CD4-positive, alpha-beta T cell treated with Interleukin-2 at 100 ng/mL for 4 hours (primary cell): Measurements from ENCODE around the gene WWOX.

Experiments
- DNase-seq: peaks from one replicate; pipeline ENCODE4 v3.0.0-alpha.2; 2020; ENCODE audit warnings: low spot score

The WWOX gene

DNA sequence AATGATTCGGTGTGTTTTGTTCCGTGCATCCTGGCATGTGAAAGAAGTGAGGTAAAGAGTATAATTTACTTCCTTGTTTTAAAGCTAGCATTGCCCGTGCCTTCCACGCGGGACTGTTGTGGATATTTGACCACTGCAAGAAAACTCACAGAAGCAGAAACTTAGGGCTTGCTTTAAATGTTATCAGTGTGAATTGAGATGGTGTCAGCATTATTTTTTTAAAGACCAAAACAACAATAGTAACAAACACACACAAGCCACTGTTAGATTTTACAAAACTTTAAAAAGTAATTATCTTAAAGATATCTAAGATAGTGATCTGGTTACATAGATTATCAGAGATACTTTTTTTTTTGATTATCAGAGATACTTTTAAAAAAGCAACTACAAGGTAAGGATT is 47.4 kb downstream of the WWOX start:
- DNase-seq = no peak

DNA sequence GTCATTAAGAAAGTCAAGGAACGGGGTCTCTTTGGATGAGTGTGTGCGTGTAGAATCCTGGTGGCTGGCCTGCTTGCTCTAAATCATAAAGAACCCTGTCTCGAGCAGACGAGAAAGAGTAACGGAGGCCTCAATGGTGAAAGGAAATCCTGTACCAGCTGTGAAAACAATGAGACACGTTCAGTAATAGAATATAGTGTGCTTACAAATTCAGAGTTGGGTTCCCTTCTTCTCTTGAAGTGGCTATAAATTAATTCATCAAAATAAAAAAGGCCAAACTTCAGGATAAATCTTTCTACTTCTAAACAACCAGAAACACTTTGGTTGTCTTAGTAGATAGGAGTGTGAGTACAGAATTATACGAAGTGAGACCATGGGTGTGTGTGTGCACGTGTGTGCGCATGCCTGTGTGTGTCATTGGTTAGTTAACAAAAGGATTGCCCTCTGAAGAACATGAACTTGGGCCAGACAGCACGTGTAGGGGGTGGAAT is 48.5 kb downstream of the WWOX start:
- DNase-seq = no peak

DNA sequence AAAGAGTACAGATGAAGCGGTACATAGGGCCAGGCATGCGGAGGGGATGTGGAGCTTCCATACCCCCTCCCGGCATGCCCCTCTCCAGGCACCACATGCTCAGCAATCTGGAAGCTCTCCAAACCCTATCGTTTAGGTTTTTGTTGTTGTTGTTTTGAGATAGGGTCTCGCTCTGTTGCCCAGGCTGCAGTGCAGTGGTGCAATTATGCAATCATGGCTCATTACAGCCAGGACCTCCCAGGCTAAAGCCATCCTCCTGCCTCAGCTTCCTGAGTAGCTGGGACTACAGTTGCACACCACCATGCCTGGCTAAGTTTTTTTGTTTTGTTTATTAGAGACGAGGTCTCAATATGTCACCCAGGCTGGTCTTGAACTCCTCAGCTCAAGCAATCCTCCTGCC is 50.8 kb downstream of the WWOX start:
- DNase-seq = no peak

DNA sequence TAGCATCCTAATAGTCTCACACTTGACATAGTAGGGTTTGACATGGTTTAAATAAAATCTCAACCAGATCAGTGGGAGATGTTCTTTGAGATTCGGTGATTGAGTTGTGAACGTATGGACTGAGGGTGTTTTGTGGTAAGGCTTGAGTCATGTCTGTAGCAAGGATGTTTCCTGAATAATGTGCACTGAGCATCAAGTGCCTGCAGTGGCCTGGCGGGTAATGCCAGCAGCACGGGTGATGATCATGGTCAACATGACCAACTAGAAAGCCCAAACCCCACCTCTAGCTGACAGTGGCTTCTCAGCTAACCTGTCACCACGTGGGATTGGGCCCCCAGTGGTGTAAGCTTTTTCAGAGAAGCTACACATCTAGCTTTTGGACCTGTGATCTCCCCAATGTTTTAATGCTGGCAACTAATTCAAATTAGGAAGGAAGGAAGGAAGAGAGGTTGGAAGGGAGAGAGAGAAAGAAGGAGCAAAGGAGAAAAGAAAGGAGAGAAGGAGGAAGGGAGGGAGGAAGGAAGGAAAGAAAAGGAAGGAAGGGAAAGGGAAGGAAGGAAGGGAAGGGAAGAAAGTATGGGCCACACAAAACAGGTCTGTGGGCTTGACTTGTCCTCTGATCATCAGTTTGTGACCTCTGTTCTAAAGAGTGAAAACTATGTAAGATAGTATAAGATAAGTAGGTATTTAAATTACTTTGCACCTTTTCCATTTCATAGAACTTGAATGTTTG is 55.4 kb downstream of the WWOX start:
- no peak for DNase-seq

DNA sequence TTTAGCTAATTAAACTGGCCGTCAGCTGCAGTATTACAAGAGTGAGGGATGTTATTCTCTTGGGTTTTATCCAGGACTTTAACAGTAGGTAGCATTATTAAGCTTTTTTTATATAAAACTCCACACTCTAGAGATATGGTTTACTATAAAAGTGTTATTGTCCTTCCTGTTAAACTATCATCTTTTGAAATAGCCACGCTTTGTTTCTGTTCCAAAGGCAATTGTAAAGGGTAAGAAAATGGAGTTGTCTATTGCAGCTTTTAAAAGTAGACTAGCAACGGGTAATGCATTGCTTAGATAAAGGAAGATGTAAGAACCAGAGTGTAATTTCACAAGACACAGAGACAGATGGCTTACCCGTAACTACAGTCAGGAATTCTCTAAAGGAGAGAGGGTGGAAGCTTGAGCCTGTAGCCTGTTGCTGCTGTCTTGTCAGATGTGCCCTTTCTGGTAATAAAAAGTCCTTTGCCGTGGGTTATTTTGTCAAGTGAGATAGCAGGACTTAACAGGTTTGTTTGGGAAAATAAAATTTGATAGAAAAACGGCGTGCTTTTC is 56.4 kb downstream of the WWOX start:
- no peak for DNase-seq

DNA sequence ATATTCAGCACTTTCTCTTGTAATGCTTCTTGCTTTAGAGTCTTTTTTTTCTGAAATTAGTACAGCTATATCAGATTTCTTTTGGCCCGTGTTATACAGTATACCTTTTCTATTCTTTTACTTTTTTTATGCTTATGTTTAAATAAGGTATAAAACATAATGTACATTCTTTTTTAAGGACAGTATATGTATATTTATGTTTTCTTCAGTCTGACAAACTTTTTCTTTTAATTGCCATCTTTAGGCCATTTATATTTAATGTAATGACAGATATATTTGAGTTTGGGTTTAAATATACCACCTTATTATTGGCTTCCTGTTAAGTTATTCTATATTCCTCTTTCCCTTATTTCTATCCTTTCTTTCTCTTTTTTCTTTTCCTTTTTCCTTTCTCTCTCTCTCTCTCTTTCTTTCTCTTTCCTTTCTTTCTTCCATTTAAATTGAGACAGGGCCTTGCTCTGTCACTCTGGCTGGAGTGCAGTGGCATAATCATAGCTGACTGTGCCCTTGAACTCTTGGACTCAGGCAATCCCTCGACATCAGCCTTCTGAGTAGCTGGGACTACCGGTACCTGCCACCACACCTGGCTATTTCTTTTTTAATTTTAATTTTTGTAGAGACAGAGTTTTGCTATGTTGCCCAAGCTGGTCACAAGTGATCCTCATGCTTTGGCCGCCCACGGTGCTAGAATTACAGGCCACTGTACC is 61.7 kb downstream of the WWOX start:
- no peak for DNase-seq

DNA sequence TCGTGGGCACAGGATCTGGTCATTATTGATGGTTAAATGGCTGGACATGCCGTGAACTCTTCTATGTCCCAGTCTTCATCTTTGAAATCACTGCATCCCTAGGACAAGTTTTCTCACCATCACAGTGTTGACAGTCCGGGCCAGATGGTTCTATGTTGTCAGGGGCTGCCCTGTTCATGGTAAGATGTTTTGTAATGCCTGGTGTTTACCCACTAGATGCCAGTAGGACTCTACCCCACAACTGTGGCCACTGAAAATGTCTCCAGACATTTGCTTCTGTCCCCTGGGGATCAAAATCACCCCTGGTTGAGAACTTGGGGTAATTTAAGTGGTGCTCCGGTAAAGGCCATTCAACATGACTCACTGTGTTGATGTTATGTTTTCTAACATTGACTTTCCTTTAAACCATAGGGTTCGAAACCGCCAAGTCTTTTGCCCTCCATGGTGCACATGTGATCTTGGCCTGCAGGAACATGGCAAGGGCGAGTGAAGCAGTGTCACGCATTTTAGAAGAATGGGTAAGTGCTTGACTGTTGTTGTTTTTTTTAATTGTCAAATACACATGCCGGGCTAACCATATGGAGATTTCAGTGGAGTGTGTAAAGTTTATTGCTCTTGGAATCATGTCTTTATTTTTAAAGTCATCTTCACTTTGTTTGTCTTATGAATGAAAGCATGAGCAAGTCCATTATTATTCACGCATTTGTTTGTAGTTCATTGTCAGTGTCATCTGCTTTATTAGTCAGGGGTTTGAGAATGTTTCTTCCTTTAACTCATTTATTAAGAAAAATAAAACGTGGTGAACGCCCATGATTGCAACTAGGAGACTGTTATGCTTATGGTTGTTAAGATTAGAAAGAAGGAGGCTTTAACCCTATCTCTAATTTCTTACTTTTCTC is 64.6 kb downstream of the WWOX start:
- no peak for DNase-seq

DNA sequence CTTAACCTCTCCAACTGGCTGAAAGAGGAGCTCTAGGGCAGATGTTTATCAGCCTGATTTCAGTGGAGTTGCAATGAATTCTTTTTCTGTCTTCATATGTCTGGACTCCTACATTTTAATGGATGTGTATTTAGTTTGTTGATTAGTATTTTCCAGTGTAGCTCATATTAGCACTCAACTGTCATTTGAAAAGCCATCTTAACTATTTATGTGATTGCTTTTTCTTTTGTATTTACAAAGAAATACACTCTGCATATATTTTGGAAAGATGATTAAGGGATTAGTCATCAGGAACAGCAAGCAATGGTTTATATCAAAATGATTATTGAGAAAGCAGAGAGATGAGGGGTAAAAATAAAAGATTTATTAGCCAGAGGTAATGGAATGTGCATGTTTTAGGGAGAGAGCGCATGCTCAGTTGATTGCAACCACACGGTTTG is 71.1 kb downstream of the WWOX start:
- no peak for DNase-seq

DNA sequence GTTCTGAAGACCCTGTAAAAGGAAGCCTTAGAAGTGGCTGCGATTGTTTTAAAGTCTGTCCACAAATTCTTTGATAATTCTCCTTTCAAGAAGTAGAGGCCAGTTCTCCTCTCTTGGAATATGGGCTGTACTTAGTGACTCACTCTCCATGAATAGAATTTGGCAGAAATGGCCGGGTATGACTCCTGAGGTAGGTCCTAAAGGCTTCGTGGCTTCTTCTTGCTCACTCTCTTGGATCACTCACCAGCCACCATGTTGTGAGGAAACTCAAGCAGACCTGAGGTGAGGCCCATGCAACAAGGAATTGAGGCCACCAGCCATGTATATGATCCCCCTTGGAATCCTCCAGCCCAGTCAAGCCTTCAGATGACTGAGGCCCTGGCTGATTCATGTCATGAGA is 75.8 kb downstream of the WWOX start:
- no peak for DNase-seq

DNA sequence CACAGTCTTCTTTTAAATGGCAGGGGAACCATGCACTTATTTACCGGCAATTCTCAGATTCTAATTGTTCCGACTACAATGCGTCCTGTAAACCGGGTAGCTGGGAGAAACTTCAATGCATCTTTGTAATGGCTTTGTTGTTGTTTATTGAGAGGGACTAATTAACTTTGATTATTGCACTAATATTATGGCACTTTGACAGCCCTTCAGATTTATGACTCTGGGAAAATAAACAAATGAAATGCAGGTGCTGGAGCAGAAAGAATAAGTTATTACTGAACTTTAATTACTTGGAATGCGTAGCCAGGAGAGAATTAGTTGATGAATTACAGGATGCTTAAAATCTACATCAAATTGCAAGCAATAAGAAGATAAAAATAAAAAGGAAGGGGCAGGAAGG is 77.0 kb downstream of the WWOX start:
- no peak for DNase-seq

DNA sequence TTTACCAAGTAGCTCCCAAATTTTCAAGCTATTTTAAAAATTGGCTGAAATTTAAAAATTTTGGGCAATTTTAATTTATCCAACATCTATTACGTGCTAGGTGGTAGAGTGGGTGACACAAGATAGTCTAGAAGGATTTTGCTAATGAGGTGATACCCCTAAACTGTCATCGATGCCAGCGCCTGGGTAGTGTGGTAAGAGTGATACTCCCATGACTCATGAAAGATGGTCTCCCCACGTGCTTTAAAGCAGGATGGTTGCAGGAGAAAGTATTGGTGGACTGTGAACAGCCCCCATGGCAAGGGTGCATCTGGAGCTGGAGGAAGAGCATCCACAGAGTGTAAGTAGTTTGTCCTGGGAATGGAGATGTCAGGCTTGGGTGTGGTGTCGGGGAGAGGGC is 77.8 kb downstream of the WWOX start:
- no peak for DNase-seq

DNA sequence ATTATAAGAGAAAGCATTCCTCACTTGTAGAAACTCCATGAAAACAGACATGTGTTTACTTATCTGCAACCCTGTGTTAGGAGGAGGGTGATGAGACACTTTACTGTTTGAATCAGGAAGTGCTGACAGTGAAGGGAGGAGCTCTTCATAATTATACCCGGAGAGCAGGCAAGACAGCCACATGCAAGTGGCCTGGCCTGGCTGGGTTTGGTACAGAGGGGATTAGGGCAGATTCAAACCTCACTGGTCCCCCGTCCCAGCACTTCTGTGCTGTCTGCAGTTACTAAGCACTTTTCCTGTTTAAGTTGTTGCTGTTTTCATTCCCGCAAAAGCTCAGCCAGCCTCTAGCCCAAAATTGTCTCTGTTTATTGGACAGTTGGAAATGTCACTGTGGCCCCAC is 78.5 kb downstream of the WWOX start:
- no peak for DNase-seq

DNA sequence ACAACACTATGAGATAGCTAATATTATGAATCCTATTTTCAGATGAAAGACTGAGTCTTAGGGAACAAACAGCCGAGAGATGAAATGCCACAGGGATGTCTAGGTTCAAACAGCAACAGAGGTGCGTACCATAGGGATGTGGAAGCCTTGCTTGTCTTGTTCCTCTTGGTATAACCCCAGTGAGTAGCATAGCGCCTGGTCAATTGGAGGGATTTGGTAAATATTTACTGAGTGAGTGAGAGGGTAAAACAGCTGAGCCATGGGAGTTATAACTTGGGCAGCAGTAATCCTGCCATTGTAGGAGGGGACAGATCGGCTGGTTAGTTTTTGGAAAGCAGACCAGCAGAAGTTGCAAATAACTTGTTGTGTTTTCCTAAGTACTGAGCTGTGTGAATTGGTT is 80.2 kb downstream of the WWOX start:
- no peak for DNase-seq

DNA sequence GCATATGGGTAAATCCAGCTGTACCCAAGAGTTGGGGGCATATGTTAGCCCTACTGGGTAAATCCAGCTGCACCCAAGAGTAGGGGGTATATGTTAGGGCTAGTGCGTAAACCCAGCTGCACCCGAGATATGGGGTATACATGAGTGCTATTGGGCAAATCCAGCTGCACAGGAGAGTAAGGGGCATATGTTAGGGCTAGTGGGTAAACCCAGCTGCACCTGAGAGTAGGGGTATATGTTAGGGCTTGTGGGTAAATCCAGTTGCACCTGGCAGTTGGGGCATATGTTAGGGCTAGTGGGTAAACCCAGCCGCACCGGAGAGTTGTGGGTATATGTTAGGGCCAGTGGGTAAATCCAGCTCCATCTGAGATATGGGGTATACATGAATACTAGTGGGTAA is 80.9 kb downstream of the WWOX start:
- no peak for DNase-seq

DNA sequence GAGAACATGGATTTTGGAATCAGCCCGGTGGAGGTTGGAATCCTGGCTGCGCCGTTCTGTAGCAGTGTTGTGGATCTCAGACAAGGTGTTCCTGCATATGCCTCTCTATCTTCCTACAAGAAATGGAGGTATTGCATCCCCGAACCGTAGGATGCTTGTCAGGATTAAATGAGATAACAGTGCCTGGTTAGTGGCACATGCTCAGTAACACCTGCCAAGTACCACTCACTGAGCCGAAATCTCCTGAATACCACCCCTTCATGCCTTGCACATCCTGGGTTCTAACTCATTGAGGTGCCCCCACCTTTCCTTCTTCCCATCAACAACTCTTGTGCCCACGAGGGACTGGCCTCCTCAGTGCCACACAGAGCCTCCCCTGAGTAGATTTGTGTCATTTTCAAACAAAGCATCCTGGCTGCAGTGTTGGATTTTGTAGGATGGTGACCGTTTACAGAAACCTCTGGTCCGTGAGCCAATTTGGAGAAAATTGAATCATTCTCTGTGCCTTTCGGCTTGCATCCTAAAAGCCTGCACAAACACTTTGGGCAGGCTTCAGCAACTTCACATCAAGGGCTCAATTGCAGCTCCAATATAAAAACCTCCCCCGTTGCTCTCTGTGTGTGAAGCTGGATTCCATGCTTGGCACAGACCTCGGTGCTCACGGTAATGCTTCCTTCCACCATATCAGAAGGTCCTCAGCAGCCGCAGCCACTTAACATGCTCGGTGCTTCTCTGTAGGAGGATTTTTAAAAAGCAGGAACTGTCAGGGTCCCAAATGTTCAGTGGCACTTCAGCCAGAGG is 84.2 kb downstream of the WWOX start:
- no peak for DNase-seq

DNA sequence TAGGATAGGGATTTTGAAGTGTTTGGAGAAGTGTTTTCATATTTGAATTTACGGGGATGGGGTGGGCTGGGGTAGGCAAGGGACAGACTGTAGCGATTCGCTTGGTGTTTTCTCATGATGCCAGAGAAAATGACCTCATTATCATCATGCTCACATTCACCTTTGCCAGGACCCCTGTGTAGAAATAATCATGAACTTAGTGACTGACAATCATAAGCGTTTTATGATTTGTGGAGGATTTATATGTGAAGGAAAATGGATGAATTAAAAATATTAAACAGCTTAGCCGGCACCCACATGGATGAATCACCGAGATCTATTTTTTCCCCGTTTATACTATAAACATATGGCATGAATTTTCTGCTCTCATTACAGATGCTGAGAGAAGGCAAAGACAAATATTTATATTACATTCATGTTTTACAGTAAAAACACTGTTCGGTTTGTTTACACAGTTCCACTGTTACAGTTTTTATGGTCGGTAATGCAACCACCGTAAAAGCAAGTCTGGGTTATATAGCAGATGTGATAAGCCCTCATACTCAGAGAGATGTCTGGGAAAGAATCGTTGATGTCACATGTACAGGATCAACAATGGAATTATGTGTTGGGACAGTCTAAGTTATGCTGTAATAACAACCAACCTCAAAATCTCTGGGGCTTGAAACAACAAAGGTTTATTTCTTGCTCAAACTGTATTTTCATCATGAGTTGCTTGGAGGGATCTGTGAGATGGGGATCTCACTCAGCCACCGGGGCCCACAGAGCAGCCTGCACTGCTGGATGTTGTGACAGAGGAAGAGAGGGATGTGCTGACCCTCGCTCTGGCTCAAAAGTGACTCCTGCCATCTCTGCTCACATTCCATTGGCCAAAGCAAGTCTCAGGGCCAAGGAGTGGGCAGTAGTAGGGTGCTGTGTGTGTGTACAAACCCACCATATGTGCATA is 85.1 kb downstream of the WWOX start:
- DNase-seq = no peak

DNA sequence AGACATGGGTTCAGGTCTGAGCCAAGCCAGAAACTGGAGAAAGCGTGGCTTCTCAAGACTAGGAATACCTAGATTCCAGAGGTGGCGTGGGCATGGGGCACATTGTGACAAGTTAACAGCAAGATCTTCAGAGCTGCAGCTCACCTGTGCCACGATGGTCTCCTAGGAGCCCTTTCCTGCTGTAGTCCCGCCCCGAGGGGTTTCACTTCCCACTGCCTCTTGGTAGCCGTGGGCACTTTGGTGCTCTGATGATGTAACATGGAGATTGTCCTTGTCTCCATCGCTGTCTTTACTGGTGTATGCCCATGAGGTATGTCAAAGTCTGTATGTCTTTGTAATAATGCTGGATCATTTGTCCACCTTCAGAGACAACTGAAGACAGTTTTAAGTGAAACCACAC is 89.7 kb downstream of the WWOX start:
- no peak for DNase-seq

DNA sequence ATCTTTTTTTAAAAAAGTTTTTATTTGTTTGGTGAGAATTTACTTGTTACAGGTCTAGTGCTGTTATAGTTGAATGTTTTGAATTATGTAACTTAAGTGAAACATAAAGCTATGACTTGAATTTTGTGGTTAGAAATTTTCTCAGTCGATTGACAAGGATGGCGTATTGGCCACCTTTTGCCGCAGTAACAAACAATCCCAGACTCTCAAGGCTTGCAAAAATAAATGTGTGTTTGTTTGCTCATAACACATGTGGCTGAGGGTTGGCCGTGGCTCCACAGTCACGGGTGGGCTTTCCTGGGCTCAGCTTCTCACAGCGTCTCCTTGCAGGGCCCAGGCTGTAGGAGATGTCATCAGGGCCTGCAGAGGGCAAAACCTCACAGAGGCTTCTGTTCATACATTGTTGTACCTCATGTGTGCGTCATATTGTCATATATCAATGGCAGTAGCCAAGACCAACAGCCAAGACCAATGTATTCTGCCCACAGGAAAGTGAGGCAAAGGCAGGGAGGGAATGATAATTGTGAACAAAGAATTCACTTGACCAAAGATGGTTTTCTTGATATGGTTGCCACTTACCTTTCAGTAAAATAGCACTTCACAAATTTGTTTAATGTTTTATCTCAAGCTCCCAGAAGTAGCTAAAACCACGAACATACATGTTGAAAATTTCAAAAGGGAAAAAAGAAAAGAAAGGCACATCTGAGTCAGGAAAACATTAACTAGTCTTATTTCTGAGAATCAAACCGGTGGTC is 93.5 kb downstream of the WWOX start:
- no peak for DNase-seq

DNA sequence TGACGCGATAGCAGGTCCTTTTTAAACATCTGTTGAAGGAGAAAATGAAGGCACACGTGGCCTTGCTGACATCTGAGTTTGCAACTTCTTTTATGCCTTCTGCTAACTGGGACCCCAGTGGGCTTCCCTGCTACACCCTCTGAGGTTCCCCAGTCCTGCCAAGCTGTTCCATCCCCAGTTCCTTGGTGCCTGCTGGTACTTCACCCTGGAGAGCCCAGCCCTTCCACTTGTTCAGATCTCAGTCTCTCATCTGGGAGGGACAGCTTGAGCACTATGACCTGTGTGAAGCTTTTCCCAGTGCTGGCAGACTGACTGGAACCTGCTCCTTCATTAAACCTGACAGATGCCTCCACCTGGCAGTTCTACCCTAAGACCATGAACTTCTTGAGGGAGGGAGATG is 95.5 kb downstream of the WWOX start:
- no peak for DNase-seq

DNA sequence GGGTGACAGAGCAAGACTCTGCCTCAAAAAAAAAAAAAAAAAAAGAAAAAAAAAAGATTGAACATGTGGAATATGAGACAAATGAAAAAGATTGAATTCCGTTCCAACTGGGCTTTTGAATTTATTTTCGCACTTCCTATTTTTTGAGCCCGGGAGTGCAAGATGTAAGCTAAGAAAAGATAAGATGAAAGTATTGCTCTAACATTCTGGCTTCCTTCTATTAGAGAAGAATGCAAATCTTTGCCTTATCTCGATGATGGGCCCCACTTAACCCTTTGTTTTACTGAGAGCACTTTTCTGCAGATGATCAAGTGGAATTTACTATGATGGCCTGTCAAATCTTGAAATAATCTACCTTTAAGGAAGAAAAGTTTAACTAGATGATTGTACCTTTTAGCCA is 96.3 kb downstream of the WWOX start:
- DNase-seq = no peak
